Omental fat pad (tissue), 4 donors: ENCODE measurements around the gene PRTN3. TPM values are rescaled to one million over a fixed set of nuclear protein-coding genes. Genes with fewer than 3 reads are reported as not detected.
"Not testable (repeated sequence)": the region's sequence is repeated elsewhere in the genome, so short reads cannot be mapped to it uniquely, and the experiment has no call there.

Source experiments
- ATAC-seq: fragments of 150-250 bp; one replicate; pipeline ENCODE4 v1.9.1; 2016; ENCODE audit warnings: mild to moderate bottlenecking, moderate library complexity; ENCODE audit not compliant: low FRiP score
- DNase-seq: peaks from one replicate; pipeline ENCODE4 v3.0.0-alpha.2; 2019; ENCODE audit warnings: low spot score
- total RNA-seq, 4 donors: library from RNA; depleted of rRNA; stranded (reverse); fragments of >200 nt; gene quantifications; one replicate each; pipeline ENCODE4 v1.1.0, GENCODE V29; 2016
- TF ChIP-seq, protein P1 (sequence below), 3 donors: fragments of 450-650 bp; IDR thresholded peaks; one replicate each; pipeline ENCODE4 v1.5.1; 2016 to 2017; ENCODE audit warnings: antibody characterized with exemption in 3 of 3, mild to moderate bottlenecking in 3 of 3, moderate library complexity in 2 of 3

The PRTN3 gene
- total RNA-seq, 4 donors from 2014 or later = not detected

DNA sequence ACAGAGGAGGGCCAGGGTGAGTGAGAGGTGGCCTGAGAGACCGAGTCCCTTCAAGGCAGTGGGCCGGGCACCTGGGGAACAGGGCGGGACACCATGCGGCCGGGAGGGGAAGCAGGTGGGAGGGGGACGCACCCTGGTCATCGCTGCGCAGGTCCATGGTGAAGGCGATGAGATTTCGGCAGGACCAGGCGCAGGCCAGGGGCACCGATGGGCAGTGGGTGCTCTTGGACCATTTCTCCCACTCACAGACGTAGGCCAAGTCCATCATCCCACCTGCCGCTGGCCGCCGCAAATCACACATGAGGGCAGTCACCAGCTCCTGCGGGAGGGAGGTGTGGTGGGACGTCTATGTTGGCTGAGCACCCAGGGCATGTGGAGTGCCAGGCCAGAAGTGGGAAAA is 50.0 kb downstream of the PRTN3 start:
- ATAC-seq = no peak
- no peak for DNase-seq
- TF ChIP-seq, protein P1, sequence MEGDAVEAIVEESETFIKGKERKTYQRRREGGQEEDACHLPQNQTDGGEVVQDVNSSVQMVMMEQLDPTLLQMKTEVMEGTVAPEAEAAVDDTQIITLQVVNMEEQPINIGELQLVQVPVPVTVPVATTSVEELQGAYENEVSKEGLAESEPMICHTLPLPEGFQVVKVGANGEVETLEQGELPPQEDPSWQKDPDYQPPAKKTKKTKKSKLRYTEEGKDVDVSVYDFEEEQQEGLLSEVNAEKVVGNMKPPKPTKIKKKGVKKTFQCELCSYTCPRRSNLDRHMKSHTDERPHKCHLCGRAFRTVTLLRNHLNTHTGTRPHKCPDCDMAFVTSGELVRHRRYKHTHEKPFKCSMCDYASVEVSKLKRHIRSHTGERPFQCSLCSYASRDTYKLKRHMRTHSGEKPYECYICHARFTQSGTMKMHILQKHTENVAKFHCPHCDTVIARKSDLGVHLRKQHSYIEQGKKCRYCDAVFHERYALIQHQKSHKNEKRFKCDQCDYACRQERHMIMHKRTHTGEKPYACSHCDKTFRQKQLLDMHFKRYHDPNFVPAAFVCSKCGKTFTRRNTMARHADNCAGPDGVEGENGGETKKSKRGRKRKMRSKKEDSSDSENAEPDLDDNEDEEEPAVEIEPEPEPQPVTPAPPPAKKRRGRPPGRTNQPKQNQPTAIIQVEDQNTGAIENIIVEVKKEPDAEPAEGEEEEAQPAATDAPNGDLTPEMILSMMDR (IDR thresholded peaks at IDR 0.05) = no peak

DNA sequence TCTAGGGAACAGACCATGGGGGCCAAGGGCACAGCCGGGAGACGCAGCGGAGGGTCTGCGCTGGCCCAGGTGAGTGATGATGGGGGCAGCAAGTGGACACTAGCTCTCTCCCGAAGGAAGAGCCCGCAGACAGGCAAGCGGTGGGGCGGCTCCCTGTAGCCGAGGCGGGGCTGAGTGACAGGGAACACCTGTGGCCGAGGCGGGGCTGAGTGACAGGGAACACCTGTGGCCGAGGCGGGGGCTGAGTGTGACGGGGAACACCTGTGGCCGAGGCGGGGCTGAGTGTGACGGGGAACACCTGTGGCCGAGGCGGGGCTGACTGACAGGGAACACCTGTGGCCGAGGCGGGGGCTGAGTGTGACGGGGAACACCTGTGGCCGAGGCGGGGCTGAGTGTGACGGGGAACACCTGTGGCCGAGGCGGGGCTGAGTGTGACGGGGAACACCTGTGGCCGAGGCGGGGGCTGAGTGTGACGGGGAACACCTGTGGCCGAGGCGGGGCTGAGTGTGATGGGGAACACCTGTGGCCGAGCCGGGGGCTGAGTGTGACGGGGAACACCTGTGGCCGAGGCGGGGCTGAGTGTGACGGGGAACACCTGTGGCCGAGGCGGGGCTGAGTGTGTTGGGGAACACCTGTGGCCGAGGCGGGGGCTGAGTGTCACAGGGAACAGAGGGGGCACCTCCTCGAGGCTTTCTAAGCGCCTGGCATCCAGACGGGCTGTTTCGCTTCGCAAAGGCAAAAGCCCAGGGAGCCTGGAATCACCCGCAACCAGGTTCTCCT is 50.8 kb downstream of the PRTN3 start:
- not testable (repeated sequence) for ATAC-seq, DNase-seq

DNA sequence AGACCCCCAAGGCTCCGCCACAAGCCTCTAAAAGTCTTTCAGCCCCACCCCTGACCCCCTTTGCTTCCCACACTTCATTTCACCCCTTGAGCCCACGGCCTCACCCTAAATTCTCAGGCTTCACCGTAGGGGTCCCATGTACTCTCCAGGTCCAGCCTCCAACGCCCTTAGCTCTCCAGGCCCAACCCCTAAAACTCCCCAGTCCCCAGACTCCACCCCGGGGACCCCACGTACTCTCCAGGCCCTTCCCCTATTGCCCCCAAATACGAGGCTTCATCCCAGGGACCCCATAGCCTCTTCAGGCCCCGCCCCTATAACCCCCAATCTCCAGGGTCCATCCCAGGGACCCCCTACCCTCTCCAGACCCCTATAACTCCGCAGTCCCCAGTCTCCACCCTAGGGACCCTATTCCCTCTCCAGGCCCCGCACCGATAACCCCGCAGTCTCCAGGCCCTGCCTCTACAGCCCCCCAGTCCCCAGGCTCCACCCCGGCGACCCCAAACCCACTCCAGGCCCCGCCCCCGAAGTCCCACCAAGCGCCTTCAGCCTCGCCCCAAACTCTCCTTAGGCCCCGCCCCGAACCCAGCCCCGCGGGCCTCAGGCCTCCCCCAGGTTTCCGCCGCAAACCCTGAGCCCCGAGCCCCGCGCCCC is 51.6 kb downstream of the PRTN3 start:
- no peak for DNase-seq
- TF ChIP-seq, protein P1 (IDR thresholded peaks at IDR 0.05) = no peak
- no peak for ATAC-seq

DNA sequence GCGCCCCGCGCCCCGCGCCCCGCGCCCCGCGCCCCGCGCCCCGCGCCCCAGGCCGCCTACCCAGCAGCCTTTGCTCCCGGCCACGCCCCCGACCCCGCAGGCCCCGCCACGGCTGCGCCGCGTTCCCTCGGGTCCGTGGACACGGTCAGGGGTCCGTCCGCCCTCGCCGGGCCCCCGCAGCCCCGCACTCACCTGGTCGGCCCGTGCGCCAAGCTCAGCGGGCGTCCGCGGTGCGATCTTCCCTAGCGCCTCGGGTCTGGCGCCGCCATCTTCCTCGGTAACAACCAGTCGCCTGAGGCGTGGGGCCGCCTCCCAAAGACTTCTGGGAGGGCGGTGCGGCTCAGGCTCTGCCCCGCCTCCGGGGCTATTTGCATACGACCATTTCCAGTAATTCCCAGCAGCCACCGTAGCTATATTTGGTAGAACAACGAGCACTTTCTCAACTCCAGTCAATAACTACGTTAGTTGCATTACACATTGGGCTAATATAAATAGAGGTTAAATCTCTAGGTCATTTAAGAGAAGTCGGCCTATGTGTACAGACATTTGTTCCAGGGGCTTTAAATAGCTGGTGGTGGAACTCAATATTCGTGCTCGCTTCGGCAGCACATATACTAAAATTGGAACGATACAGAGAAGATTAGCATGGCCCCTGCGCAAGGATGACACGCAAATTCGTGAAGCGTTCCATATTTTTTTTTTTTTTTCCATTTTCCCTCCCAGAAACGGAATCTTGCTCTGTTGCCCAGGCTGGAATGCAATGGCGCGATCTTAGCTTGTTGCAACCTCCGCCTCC is 52.3 kb downstream of the PRTN3 start, which contains the start of the genes MED16 and RNU6-9:
Gene MED16, minus strand, starts transcription at position 294 of the 796 bp plus-strand sequence. CDS start 2,056 bp downstream, outside the sequence.
Gene RNU6-9, plus strand, starts transcription at position 591 of the 796 bp plus-strand sequence.
- TF ChIP-seq, protein P1 (IDR thresholded peaks at IDR 0.05) = no peak
- DNase-seq = peak; percentile 67
- ATAC-seq = peak; percentile 95

DNA sequence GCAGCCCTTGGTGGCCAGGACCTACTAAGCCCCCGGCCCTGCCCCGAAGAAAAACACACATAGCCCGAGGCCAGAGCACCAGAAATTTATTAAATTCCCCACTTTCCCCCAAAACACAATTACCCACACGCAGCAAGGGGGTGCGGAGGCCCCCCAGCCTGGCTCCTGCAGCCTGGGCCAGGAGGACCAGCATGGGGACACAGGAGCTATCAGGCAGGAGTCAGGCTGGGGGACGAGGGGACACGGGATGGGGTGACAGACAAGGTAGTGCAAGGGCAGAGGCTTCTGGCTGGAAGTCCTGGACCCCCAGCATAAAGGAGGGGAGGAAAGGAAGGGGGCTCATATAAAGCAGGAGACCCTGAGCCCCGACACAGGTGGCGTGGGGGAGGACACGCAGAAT is 55.6 kb downstream of the PRTN3 start:
- TF ChIP-seq, protein P1 (IDR thresholded peaks at IDR 0.05) = no peak
- ATAC-seq (no peak), DNase-seq (no peak)

DNA sequence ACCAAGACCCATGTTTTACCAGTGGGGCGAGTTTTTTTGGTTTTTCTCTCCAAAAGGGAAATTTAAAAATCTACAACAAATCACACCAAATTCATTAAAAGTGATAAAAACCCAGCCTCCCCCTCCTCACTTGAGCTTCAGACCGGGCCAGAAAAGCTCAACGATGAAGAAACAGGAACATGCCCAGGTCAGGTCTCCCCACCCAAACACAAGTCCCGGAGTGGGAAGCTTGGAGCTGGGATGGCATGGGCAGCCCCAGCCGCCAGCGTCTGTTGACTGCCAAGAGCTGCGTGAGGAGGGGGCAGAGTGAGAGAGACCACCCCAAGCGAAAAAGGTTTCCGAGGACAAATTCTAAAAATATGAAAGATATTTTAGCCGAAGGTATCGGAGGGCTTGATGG is 56.2 kb downstream of the PRTN3 start:
- no peak for DNase-seq
- no peak for ATAC-seq
- TF ChIP-seq, protein P1 (IDR thresholded peaks at IDR 0.05) = no peak

DNA sequence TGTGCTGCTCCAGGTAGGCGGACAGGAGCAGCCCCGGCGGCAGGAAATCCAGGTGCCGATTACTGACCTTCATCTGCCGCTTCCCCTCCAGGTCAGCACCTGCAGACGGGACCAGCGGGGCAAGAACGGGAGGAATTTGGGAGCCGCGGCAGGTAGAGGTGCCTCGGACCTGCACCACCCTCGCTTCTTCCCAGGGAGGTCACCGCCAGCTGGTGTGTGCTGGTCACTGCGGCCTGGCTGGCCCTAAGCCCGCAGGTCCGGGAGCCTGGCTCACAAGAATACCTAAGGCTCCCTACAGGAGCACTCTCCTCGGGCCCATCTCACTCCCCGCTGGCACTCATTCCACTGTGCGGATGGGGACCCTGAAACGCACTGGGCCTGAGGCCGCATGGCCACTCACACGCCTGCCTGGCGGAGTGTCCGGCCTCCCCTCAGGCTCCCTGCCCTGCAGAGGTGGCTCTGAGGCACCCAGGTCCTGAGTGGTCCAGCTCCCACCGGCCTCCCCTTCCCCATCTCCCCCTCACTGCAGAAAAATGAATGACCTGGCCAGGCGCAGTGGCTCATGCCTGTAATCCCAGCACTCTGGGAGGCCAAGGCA is 56.7 kb downstream of the PRTN3 start:
- TF ChIP-seq, protein P1 (IDR thresholded peaks at IDR 0.05) = no peak
- DNase-seq (no peak), ATAC-seq (no peak)
